Lower leg skin (tissue), 4 donors: ENCODE results near the gene TMEM233. TPM values are rescaled to one million over a fixed set of nuclear protein-coding genes. Genes with fewer than 3 reads are reported as not detected.

Experiments used
- DNase-seq, 2 donors: peaks; one replicate each; pipeline ENCODE4 v3.0.0-alpha.2; 2019; ENCODE audit warnings: low spot score in 2 of 2
- H3K4me3 ChIP-seq: fragments of 200-600 bp; sonication (generic); 2 replicates; pipeline ENCODE4 v1.5.1; 2017; ENCODE audit warnings: mild to moderate bottlenecking, low read depth; ENCODE audit not compliant: poor library complexity, severe bottlenecking
- POLR2A ChIP-seq, 2 donors: fragments of 450-650 bp; IDR thresholded peaks; one replicate each; pipeline ENCODE4 v1.6.1; 2016 to 2017; ENCODE audit warnings: antibody characterized with exemption in 2 of 2, mild to moderate bottlenecking in 1 of 2, moderate library complexity in 1 of 2
- WGBS, 2 donors: methylation state at CpG; one replicate each; pipeline ENCODE4 v1.1.5; 2018; 5-methylcytosine and 5-hydroxymethylcytosine counted together
- intact Hi-C: fragments of 100-400 bp; cut with DNase I; formaldehyde crosslinking; loops from one replicate; pipeline ENCODE4 v1.15.0; 2023; ENCODE audit warnings: low total_unique reads
- total RNA-seq, 4 donors: library from RNA; depleted of rRNA; stranded (reverse); fragments of >200 nt; gene quantifications; one replicate each; pipeline ENCODE4 v1.1.0, GENCODE V29; 2016
- TF ChIP-seq, protein P1 (sequence below), 3 donors: fragments of 450-650 bp; IDR thresholded peaks; one replicate each; pipeline ENCODE4 v1.5.1; 2016; ENCODE audit warnings: antibody characterized with exemption in 3 of 3, mild to moderate bottlenecking in 3 of 3, moderate library complexity in 2 of 3

The TMEM233 gene
- total RNA-seq, 4 donors from 2014 or later: 0.06 TPM; not detected in 3

DNA sequence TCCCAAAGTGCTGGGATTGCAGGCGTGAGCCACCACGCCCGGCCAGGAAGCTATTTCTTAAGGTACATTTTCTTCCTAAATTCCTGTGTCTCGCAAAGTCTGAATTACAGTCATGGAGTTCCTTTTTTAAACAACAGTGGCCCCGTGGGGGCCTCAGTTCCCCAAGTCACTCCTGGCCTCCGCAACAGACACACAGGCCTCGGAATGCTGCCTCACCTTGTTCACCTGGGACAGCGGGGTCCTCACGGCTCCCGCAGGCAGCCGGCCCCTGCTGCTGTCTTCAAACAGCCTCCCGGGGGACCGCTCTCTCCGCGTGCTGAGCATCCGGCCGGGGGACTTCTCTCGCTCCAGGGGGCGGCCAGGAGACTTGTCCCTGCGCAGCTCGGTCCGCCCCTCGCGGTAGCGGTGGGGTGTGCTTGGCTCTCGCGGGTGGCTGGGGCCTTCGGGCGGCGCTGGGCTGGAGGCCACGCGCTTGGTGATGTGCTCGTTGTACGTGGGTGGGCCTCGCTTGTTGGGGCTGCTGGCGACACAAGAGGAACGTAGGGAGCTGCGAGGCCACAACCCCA, 96.4 kb downstream of the TMEM233 start:
- intact Hi-C loops: no loop called here
- 96 to 98% methylated on average over 37 of the region's 38 CpGs for WGBS, 2 donors
- no peak overlapping the region for H3K4me3 ChIP-seq
- TF ChIP-seq, protein P1, sequence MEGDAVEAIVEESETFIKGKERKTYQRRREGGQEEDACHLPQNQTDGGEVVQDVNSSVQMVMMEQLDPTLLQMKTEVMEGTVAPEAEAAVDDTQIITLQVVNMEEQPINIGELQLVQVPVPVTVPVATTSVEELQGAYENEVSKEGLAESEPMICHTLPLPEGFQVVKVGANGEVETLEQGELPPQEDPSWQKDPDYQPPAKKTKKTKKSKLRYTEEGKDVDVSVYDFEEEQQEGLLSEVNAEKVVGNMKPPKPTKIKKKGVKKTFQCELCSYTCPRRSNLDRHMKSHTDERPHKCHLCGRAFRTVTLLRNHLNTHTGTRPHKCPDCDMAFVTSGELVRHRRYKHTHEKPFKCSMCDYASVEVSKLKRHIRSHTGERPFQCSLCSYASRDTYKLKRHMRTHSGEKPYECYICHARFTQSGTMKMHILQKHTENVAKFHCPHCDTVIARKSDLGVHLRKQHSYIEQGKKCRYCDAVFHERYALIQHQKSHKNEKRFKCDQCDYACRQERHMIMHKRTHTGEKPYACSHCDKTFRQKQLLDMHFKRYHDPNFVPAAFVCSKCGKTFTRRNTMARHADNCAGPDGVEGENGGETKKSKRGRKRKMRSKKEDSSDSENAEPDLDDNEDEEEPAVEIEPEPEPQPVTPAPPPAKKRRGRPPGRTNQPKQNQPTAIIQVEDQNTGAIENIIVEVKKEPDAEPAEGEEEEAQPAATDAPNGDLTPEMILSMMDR (IDR thresholded peaks at IDR 0.05): no peak
- no peak for TF ChIP-seq POLR2A (IDR thresholded peaks at IDR 0.05)
- DNase-seq: peak in 1 of 2 donors; percentile 77

DNA sequence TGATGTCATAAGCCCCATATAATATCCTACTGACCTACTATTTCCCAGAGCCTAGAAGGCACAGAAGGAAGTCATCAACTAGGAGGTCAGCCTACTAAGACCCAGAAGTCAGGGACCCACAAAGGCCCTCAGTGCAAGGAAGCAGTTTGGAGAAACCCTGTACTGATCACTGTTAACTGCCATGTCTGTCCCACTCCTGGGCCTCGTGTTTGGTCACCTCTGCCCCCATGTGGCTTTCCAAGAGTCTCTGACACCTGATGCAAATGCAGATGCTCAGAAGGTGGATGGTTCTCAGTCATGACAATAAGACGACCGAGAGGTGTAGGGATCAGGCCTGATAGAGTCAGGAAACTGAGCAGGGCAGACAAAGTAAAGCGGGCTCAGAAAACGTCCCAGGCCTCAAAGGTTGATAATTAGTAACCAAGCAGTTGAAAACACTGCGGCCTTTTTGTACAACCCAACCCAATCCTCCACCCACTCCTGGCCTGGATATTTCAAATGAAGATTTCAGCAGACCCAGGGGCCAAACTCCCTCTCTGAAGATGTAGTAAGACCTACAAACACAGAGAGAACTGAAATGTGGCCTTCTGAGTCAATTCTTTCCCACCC, 97.7 kb downstream of the TMEM233 start:
- TF ChIP-seq, protein P1 (IDR thresholded peaks at IDR 0.05): no peak
- TF ChIP-seq POLR2A (IDR thresholded peaks at IDR 0.05): no peak
- WGBS, 2 donors: 83 to 95% methylated on average over 6 of the region's 6 CpGs
- intact Hi-C loops: no loop called here
- no peak for DNase-seq
- H3K4me3 ChIP-seq: no peak overlapping the region

DNA sequence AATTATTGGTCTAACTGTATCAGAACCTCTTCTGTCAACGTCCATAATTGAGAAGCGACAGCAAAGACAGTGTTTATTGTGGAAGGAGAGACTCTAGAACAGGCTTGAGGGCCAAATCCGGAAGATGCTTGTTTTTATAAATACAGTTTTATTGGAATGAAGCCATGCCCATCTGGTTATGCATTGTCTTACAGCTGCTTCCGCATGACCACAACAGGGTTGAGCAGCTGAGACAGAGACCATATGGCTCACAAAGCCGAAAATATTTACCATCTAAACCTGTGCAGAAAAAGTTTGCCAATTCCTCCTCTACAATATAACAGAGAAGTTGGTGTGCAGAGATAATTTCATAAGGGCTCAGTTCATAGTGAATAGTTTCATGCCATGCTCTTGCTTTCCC, 98.8 kb downstream of the TMEM233 start:
- H3K4me3 ChIP-seq: no peak overlapping the region
- no peak for DNase-seq
- 69 to 70% methylated on average over 5 of the region's 5 CpGs for WGBS, 2 donors
- intact Hi-C loops: no loop called here
- TF ChIP-seq POLR2A (IDR thresholded peaks at IDR 0.05): no peak
- TF ChIP-seq, protein P1 (IDR thresholded peaks at IDR 0.05): no peak

Other genes starting within 250 kb of the TMEM233 start
- gene PRKAB1, start 74.4 kb downstream of the TMEM233 start, total RNA-seq: 10 to 100 TPM; 12.6 to 24.0 (median 15.2) TPM